ENCODE data around the gene TOP2B.

The TOP2B gene

GRCh38 chr3:25583343-25583742 lies 81.4 kb downstream of the TOP2B start:
- DNase-seq (ENCODE audit: low read depth) = no peak
- no peak for TF ChIP-seq CTCF (IDR thresholded peaks at IDR 0.05; ENCODE audit: control insufficient read depth, insufficient read depth, low read depth, low read length, missing control alignments)
- H3K4me3 ChIP-seq (ENCODE audit: control insufficient read depth, low read depth, low read length) = no peak overlapping the region

- no peak overlapping the region for H3K4me3 ChIP-seq (ENCODE audit: control insufficient read depth, low read depth, low read length)
- DNase-seq (ENCODE audit: low read depth) = peak; percentile 48
- no peak for TF ChIP-seq CTCF (IDR thresholded peaks at IDR 0.05; ENCODE audit: control insufficient read depth, insufficient read depth, low read depth, low read length, missing control alignments)
Measured at GRCh38 chr3:25582242-25582641, 82.5 kb downstream of the TOP2B start.

- no peak for DNase-seq (ENCODE audit: low read depth)
- no peak for TF ChIP-seq CTCF (IDR thresholded peaks at IDR 0.05; ENCODE audit: control insufficient read depth, insufficient read depth, low read depth, low read length, missing control alignments)
Measured at GRCh38 chr3:25581823-25582222, 82.9 kb downstream of the TOP2B start.

GRCh38 chr3:25581335-25581734 lies 83.4 kb downstream of the TOP2B start:
- TF ChIP-seq CTCF (IDR thresholded peaks at IDR 0.05; ENCODE audit: control insufficient read depth, insufficient read depth, low read depth, low read length, missing control alignments) = no peak
- H3K4me3 ChIP-seq (ENCODE audit: control insufficient read depth, low read depth, low read length) = no peak overlapping the region
- DNase-seq (ENCODE audit: low read depth) = no peak

More at GRCh38 chr3:25581823-25582222, 82.9 kb downstream of the TOP2B start:
- no peak overlapping the region for H3K4me3 ChIP-seq (ENCODE audit: control insufficient read depth, low read depth, low read length)

- H3K4me3 ChIP-seq (ENCODE audit: control insufficient read depth, low read depth, low read length) = no peak overlapping the region
- no peak for DNase-seq (ENCODE audit: low read depth)
- TF ChIP-seq CTCF (IDR thresholded peaks at IDR 0.05; ENCODE audit: control insufficient read depth, insufficient read depth, low read depth, low read length, missing control alignments) = no peak
Measured at GRCh38 chr3:25580534-25580933, 84.2 kb downstream of the TOP2B start.

- TF ChIP-seq CTCF (IDR thresholded peaks at IDR 0.05; ENCODE audit: control insufficient read depth, insufficient read depth, low read depth, low read length, missing control alignments) = no peak
- no peak overlapping the region for H3K4me3 ChIP-seq (ENCODE audit: control insufficient read depth, low read depth, low read length)
- DNase-seq (ENCODE audit: low read depth) = no peak
Measured at GRCh38 chr3:25578059-25578458, 86.6 kb downstream of the TOP2B start.
